AG04449 (cell line): ENCODE measurements around the gene BPIFB3.

Experiments used
- CTCF ChIA-PET: fragments of 350-600 bp; formaldehyde crosslinking; extraction: SDS; loops from one replicate; lab custom pipeline; 2021; ENCODE audit warnings: antibody characterized with exemption; lab: Yijun Ruan, JAX
- POLR2A ChIA-PET: fragments of 400-600, 350-600 bp; formaldehyde crosslinking; extraction: SDS; loops from one replicate; lab custom pipeline; 2020; ENCODE audit warnings: antibody characterized with exemption, inconsistent platforms; lab: Yijun Ruan, JAX
- DNase-seq: peaks from one replicate; pipeline ENCODE4 v3.0.0-alpha.2; 2010; ENCODE audit warnings: low read depth, low spot score
- H3K4me3 ChIP-seq: 2 replicates; pipeline ENCODE4 v1.5.1; 2011; ENCODE audit warnings: low read depth, mild to moderate bottlenecking, control low read depth, low read length
- CTCF ChIP-seq: IDR thresholded peaks from one replicate; pipeline ENCODE4 v1.5.1; 2011; ENCODE audit warnings: mild to moderate bottlenecking, moderate library complexity, low read length, control low read depth, inconsistent platforms; ENCODE audit not compliant: insufficient read depth; ENCODE audit errors: missing control alignments

The BPIFB3 gene

GRCh38 chr20:33021879-33022278 lies 31.8 kb upstream of the BPIFB3 start:
- POLR2A ChIA-PET: no interaction called here
- CTCF ChIA-PET: no interaction called here
- no peak for DNase-seq
- H3K4me3 ChIP-seq: no peak overlapping the region
- TF ChIP-seq CTCF: no peak

- ChIA-PET POLR2A (no interaction called here), CTCF (no interaction called here)
- no peak for DNase-seq
- TF ChIP-seq CTCF: no peak
- no peak overlapping the region for H3K4me3 ChIP-seq
Measured at GRCh38 chr20:33022289-33022688, 31.4 kb upstream of the BPIFB3 start.

GRCh38 chr20:33022694-33023438 lies 30.8 kb upstream of the BPIFB3 start:
- ChIA-PET POLR2A (no interaction called here), CTCF (no interaction called here)
- TF ChIP-seq CTCF: no peak
- DNase-seq: no peak
- H3K4me3 ChIP-seq: no peak overlapping the region

GRCh38 chr20:33023439-33024242 lies 30.1 kb upstream of the BPIFB3 start:
- no peak for DNase-seq
- POLR2A ChIA-PET: no interaction called here
- no peak overlapping the region for H3K4me3 ChIP-seq
- no peak for TF ChIP-seq CTCF
- CTCF ChIA-PET: no interaction called here

- POLR2A ChIA-PET: no interaction called here
- no peak for TF ChIP-seq CTCF
- CTCF ChIA-PET: no interaction called here
- no peak for DNase-seq
- no peak overlapping the region for H3K4me3 ChIP-seq
Measured at GRCh38 chr20:33024243-33024560, 29.5 kb upstream of the BPIFB3 start.

GRCh38 chr20:33024609-33025317 lies 28.9 kb upstream of the BPIFB3 start:
- TF ChIP-seq CTCF: no peak
- CTCF ChIA-PET: no interaction called here
- POLR2A ChIA-PET: no interaction called here
- DNase-seq: no peak
- H3K4me3 ChIP-seq: no peak overlapping the region
